GM18498 (cell line): ENCODE measurements around the gene CADM1.

Source experiments
- ATAC-seq: cut with Tn5 transposase; IDR thresholded peaks from one replicate; pipeline ENCODE4 v1.9.1; 2021; ENCODE audit warnings: mild to moderate bottlenecking, moderate library complexity; ENCODE audit not compliant: unreplicated experiment

CADM1 gene

GRCh38 chr11:115409116-115409670 lies 95.0 kb downstream of the CADM1 start:
- no peak for ATAC-seq

- ATAC-seq = no peak
Measured at GRCh38 chr11:115408036-115408921, 95.9 kb downstream of the CADM1 start.

- no peak for ATAC-seq
Measured at GRCh38 chr11:115407496-115407895, 96.7 kb downstream of the CADM1 start.

DNA sequence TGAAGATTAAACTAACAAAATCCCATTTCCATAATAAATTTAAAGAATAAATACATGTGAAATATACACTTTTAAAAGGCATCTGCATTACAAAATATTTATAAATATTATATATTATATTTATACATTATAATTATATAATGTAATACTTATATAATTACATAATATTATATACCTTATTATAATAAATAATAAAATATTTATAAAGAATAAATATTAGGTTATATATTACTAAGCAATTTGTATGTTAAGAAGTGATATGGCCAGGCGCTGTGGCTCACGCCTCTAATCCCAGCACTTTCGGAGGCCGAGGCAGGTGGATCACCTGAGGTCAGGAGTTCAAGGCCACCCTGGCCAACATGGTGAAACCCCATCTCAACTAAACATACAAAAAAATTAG lies 97.8 kb downstream of the CADM1 start:
- no peak for ATAC-seq

GRCh38 chr11:115398333-115399080 lies 105.7 kb downstream of the CADM1 start:
- no peak for ATAC-seq

DNA sequence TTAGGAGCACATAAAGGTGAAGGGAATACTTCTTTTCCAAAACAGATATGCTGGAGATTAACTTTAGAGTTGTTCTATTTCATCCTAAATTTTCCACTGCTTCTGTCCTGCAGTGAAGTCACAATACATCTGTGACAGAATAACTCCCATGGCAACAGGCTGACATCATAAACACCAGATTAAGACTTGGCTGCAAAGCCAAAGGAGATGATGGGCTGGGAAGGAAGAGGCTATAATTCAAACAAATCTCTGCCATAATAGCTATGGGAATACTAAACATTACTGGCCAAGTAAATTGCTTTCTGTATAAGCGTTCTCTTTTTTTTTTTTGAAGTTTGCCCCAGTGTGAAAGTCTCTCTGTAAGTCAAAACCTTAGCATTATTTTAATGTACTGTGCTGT lies 107.7 kb downstream of the CADM1 start:
- no peak for ATAC-seq

DNA sequence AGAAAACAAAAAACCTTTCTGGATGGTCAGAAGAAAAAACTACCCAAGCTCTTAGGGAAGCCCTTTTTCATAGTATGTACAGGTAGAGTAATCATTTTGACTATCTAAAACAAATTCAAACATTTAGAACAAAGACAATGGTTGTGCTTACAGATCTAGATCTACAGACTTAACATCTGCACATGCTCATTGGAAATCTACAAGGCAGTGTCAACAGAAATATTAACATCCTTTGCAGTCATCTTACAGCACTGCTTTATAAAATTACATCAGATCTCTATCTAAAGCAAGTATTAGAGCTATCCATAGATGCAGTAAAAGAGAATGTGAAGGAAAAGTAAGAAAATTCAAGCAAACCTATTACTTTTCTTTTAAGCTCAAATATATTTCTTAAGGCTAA lies 110.3 kb downstream of the CADM1 start:
- ATAC-seq = no peak

- ATAC-seq = no peak
Measured at GRCh38 chr11:115391598-115391997, 112.6 kb downstream of the CADM1 start.

DNA sequence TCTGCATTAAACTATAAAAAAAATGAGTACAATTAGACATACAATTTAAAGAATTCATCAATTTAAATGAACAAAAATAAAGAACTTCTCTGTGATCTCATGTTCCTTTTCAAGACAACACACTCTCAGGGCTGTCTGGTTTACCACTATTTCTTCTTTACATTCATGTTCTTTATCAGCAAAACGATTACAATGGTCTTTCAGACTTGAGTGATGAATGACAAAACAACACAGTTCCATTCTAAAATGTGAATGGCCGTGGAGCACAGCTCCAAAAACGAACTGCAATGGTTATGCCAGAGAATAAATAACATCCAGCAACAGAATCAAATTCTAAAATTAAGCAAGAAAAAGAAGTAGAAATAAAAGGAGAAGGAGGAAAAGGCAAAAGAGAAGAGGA lies 113.1 kb downstream of the CADM1 start:
- no peak for ATAC-seq

DNA sequence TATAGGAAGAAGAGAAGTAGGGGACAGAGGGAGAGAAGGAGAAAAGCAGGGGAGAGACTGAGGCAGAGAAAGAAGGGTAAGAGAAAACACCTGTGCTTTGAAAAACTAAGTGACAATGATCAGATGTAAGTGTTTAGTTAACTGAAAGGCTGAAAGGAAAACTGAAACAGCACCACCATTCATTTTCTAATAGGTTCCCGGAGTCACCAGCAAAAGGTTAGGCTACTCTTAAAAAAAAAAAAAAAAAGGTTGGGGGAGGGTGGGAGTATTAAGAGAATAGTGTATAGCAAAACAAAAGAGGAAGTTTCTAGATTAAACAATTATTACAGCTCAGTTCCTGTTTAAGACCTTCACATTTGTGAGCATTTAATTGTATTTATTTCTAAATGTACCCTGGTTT lies 113.8 kb downstream of the CADM1 start:
- no peak for ATAC-seq

DNA sequence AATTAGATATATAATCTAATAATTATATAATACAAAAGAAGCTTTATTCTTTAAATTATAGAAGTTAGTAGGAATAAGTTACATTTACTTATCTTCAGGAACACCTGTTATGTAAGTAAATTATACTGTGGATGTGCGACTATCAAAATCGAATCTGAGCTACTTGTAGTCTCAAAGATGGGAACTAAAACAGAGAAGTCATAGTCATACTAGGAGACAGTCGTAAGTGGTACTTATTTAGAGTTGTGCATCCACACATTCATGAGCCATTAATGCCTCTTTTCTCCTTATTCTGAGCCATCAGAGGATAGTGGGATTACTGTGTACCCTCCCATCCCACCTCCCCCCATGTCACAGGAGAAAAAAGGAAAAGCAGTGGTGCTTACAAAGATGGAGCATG lies 114.4 kb downstream of the CADM1 start:
- no peak for ATAC-seq

- no peak for ATAC-seq
Measured at GRCh38 chr11:115385226-115385625, 119.0 kb downstream of the CADM1 start.

DNA sequence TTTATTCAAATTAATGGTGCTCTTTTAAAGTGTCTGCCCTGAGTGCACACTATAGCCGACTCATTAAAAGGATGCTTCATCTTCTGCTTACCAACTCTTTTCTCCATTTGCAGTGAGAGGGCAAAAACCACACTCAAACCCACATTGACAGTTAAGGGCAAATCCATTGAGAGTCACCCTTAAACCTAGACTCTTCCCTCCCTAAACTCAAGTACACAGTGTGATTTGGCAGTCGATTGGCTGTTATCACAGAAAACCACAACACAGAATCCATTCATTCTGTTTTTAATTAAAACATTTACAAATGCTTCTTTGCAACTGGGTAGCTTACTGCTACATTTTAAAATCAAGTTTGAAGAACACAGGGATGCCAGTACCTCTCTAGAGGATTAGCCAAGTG lies 120.0 kb downstream of the CADM1 start:
- no peak for ATAC-seq

DNA sequence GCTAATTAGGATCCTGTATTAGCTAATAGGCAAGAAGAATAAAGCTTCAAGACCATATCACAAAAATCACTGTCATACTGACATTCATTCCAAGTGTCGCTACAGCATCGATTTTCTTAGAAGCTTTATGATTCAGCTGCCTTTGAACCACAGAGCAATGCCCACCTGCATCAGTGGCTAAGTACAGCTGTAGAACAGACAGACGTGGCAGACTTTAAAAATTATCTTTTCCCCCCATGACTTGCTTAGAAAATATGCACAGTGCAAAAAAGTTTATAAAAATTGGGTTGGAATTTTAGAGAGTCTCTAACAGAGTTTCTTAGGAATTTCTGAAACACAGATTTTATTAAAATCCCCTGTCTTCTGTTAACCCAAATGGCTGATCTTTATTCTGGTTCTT lies 120.8 kb downstream of the CADM1 start:
- ATAC-seq = no peak

GRCh38 chr11:115379528-115379927 lies 124.7 kb downstream of the CADM1 start:
- ATAC-seq = no peak

DNA sequence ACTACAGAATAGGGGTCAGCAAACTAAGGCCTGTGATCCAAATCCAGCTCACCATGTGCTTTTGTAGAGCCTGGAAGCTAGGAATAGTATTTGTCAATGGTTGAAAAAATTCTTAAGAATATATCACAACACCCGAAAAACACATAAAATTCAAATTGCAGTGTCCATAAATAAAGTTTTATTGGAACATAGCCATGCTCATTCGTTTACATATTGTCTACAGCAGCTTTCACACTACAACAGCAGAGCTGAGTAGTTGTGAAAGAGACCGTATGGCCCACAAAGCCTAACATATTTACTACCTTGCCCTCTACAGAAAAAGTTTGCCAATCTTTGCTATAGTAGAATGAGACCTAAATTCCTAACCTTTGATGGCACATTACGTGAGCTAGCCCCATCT lies 125.7 kb downstream of the CADM1 start:
- ATAC-seq = no peak

DNA sequence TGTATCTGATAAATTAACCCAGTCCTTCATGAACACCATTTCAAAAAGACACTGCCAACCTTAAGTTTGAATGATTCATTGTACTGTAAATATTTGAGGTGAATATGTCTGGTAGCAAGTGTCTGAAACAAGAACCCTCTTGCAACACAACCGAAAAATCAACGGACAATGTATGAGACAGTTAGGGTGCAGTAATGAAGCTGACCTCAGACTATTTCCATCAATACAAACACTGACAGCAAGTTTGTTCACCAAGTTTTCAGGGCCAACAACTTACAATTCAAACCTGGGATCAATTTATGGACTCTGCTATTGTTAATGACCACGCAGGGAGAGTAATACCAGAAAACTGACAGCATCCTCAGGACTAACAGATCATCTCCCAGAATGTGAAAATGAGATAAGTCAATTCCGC lies 126.3 kb downstream of the CADM1 start:
- ATAC-seq = no peak

DNA sequence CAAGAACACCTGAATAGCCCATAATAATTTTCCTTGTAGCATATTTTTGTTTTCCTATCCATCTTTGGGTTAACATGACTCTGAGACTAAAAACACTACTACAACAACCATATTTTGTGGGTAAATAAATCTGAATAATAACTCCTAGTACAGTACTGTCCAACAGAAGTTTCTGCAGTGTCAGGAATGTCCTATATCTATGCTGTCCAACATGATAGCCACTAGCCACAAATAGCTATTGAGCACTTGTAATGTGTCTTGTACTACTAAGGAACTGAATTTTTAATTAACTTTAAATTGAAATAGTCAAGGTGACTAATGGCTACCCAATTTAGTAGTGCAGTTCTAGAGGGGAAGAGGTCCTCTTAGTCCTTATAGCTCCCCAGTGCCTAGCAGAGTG lies 135.6 kb downstream of the CADM1 start:
- no peak for ATAC-seq

GRCh38 chr11:115366826-115367225 lies 137.4 kb downstream of the CADM1 start:
- no peak for ATAC-seq

DNA sequence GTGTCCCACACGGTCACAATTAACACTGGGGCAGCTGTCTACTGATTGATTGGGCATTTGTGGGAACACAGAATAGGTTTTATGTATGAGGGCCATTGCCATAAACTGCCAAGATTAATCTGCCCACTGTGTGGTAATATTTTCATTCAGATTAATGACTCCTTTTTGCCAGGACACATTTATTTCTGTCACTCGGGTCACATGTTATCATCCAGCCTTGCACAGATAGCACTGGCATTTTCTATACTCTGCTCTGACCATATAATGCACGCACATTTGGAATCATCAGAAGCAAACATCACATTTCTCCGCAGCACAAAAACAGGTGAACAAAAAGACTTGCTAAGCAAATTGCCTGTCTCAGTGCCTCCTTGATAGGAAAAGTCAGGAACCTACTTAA lies 138.3 kb downstream of the CADM1 start:
- no peak for ATAC-seq

DNA sequence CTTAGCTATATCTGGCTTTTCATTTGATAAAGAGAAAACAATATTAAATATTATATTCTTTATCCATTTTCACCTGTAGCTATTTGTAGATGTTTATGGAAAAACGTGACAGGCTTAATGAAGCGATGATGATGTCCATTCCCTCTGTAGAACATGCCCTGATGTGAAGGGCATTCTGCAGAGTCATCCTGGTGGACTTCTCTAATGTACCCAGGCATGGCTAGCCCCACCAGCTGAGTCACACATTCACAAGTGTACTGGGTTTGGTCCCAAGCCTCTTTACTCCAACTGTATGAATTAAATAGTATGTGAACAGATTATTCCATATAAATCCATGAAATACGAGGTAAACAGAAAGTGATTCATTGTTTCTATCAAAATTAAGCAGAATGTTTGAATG lies 139.3 kb downstream of the CADM1 start:
- no peak for ATAC-seq

- ATAC-seq = no peak
Measured at GRCh38 chr11:115363921-115364320, 140.3 kb downstream of the CADM1 start.
